GM10248 (cell line): ENCODE results near the gene ZBTB8OS.
"Not testable (repeated sequence)": the region's sequence is repeated elsewhere in the genome, so short reads cannot be mapped to it uniquely, and the experiment has no call there.

Experiments
- CTCF ChIA-PET: fragments of 300-600 bp; sonication (Branson Sonifier 250); formaldehyde crosslinking; extraction: SDS; loops from one replicate; lab custom pipeline; 2021; ENCODE audit warnings: antibody characterized with exemption; lab: Yijun Ruan, JAX
- POLR2A ChIA-PET: fragments of 350-650 bp; sonication (Branson Sonifier 250); formaldehyde crosslinking; extraction: SDS; loops from one replicate; lab custom pipeline; 2020; ENCODE audit warnings: antibody characterized with exemption; lab: Yijun Ruan, JAX
- DNase-seq: peaks from one replicate; pipeline ENCODE4 v3.0.0; 2012; ENCODE audit errors: extremely low spot score
- CTCF ChIP-seq: IDR thresholded peaks from 2 replicates; pipeline ENCODE4 v1.5.1; 2012; ENCODE audit warnings: mild to moderate bottlenecking, low read depth; ENCODE audit errors: extremely low read depth, missing control alignments, control extremely low read depth

Gene ZBTB8OS

GRCh38 chr1:32685498-32685897 lies 35.1 kb upstream of the ZBTB8OS start:
- DNase-seq = no peak
- no peak for TF ChIP-seq CTCF
- ChIA-PET POLR2A (no interaction called here), CTCF (interaction anchor here (1.6 to 4.7 kb wide), 3 partner anchors 9 to 88 kb away, joined by 3 to 21 read pairs (median 9); no protein-coding TSS in a partner anchor)

- ChIA-PET CTCF (interaction anchor here (1.0 kb wide), 1 partner anchor 28 kb away, joined by 3 read pairs; no protein-coding TSS in a partner anchor), POLR2A (interaction anchor here (0.6 kb wide), 1 partner anchor 164 kb away, joined by 4 read pairs; no protein-coding TSS in a partner anchor)
- DNase-seq = no peak
These were observed 33.9 kb upstream of the ZBTB8OS start for GRCh38 chr1:32684167-32684811.

GRCh38 chr1:32683397-32683796 lies 33.0 kb upstream of the ZBTB8OS start:
- no peak for DNase-seq
- CTCF ChIA-PET = interaction anchor here (1.3 kb wide), 1 partner anchor 163 kb away, joined by 4 read pairs; no protein-coding TSS in a partner anchor
- TF ChIP-seq CTCF = no peak
- POLR2A ChIA-PET = no interaction called here

More at GRCh38 chr1:32684167-32684811, 33.9 kb upstream of the ZBTB8OS start:
- no peak for TF ChIP-seq CTCF

GRCh38 chr1:32681999-32682398 lies 31.6 kb upstream of the ZBTB8OS start:
- POLR2A ChIA-PET = no interaction called here
- CTCF ChIA-PET = interaction anchor here (1.3 kb wide), 1 partner anchor 162 kb away, joined by 4 read pairs; no protein-coding TSS in a partner anchor
- no peak for TF ChIP-seq CTCF
- no peak for DNase-seq

GRCh38 chr1:32681509-32681908 lies 31.2 kb upstream of the ZBTB8OS start:
- CTCF ChIA-PET = no interaction called here
- TF ChIP-seq CTCF = no peak
- no peak for DNase-seq
- POLR2A ChIA-PET = no interaction called here

- CTCF ChIA-PET = interaction anchor here (1.2 kb wide), 1 partner anchor 93 kb away, joined by 3 read pairs; no protein-coding TSS in a partner anchor
These were observed 30.3 kb upstream of the ZBTB8OS start for GRCh38 chr1:32680642-32681041.

DNA sequence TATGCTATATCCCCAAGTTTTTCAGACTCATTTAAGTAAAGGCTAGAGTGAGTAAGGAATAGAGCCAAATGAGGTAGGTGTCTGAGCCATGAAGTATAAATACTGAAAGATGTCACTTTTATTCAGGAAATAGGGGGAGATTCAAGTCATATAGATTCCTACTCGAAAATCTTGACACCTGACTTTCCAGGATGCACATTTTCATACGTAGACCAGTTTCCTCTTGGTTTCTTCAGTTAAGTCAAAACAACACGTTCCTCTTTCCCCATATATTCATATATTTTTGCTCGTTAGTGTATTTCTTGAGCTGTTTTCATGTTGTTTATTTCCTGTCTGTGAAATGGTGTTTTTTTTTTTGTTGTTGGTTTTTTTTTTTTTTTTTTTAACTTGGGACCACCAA lies 29.6 kb upstream of the ZBTB8OS start:
- CTCF ChIA-PET = interaction anchor here (1.2 kb wide), 1 partner anchor 93 kb away, joined by 3 read pairs; no protein-coding TSS in a partner anchor
- POLR2A ChIA-PET = interaction anchor here (0.6 kb wide), 1 partner anchor 358 kb away, joined by 3 read pairs; no protein-coding TSS in a partner anchor
- not testable (repeated sequence) for DNase-seq

More at GRCh38 chr1:32680642-32681041, 30.3 kb upstream of the ZBTB8OS start:
- TF ChIP-seq CTCF = no peak
- POLR2A ChIA-PET = no interaction called here
- no peak for DNase-seq
